HFFc6 (cell line): ENCODE results near the gene GRXCR2. TPM values are rescaled to one million over a fixed set of nuclear protein-coding genes. Genes with fewer than 3 reads are reported as not detected.
"Not testable (repeated sequence)": the region's sequence is repeated elsewhere in the genome, so short reads cannot be mapped to it uniquely, and the experiment has no call there.

Source experiments
- DNase-seq: peaks from one replicate; pipeline ENCODE4 v3.0.0-alpha.2; 2018
- H3K27ac Mint-ChIP-seq: 2 replicates; pipeline ENCODE4 v1.8.0; 2020; ENCODE audit warnings: mild to moderate bottlenecking, mixed read lengths
- H3K27me3 Mint-ChIP-seq: 2 replicates; pipeline ENCODE4 v1.8.0; 2021; ENCODE audit warnings: mild to moderate bottlenecking, moderate library complexity, mixed read lengths; ENCODE audit not compliant: insufficient read depth
- H3K36me3 Mint-ChIP-seq: 2 replicates; pipeline ENCODE4 v1.8.0; 2021; ENCODE audit warnings: low read depth, mixed read lengths
- H3K4me1 Mint-ChIP-seq: 2 replicates; pipeline ENCODE4 v1.8.0; 2020; ENCODE audit warnings: low read depth, mixed read lengths
- H3K4me3 Mint-ChIP-seq: 2 replicates; pipeline ENCODE4 v1.8.0; 2020; ENCODE audit warnings: mild to moderate bottlenecking, moderate library complexity, mixed read lengths
- H3K9me3 Mint-ChIP-seq: 2 replicates; pipeline ENCODE4 v1.8.0; 2020; ENCODE audit warnings: mild to moderate bottlenecking, mixed read lengths
- CTCF ChIP-seq: fragments of 200-600 bp; sonication (generic); IDR thresholded peaks from 2 replicates; pipeline ENCODE4 v1.5.0; 2021; ENCODE audit warnings: antibody characterized with exemption, mild to moderate bottlenecking
- total RNA-seq, 6 experiments: library from RNA; stranded (reverse); fragmentation: NEBNext Ultra II Directional; extraction: Animal tissue kit (Norgen Biotek cat#: 25700); gene quantifications; 2 replicates in 1 of 6; 3 replicates in 5 of 6; pipeline ENCODE4 v1.2.3, GENCODE V29; 2021

Gene GRXCR2
- total RNA-seq, 6 experiments from 2014 or later, result not detected

DNA sequence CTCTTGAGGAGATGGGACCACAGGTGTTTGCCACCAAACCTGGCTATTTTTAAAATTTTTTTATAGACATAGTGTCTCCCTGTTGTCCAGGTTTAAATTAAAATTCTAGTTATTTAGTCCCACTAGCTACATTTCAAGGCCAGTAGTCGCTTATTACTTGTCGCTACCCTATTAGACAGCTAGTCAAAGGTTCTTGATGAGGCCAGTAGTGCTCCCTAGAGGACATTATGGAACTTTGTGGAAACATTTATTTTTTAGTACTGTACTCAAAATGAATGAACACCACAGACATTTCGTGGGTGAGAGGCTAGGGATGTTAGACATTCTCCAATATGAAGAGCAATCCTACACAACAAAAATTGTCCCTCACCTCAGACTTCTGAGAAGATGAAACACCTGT is 14.4 kb upstream of the GRXCR2 start:
- H3K36me3 Mint-ChIP-seq, result 0 out of 2 replicates have a peak, but pooled peaks cover 6% of the 10 kb centered on the region

GRCh38 chr5:145874765-145875164 is 2.0 kb upstream of the GRXCR2 start:
- TF ChIP-seq CTCF, result no peak
- H3K36me3 Mint-ChIP-seq, result no peaks in the 10 kb centered on the region
- no peaks in the 10 kb centered on the region for H3K4me1 Mint-ChIP-seq
- peaks cover 9% of the 10 kb centered on the region; the same call in 1 of the 2 replicates for H3K9me3 Mint-ChIP-seq
- H3K4me3 Mint-ChIP-seq, result no peak overlapping the region
- peaks cover 31% of the 10 kb centered on the region for H3K27me3 Mint-ChIP-seq
- no peak overlapping the region for H3K27ac Mint-ChIP-seq
- DNase-seq, result no peak

More for the DNA sequence above, 14.4 kb upstream of the GRXCR2 start:
- H3K9me3 Mint-ChIP-seq, result peaks cover 6% of the 10 kb centered on the region; the same call in 1 of the 2 replicates
- TF ChIP-seq CTCF, result no peak
- 0 out of 2 replicates have a peak, but pooled peaks cover 5% of the 10 kb centered on the region for H3K4me1 Mint-ChIP-seq
- no peak overlapping the region for H3K4me3 Mint-ChIP-seq
- peaks cover 6% of the 10 kb centered on the region for H3K27me3 Mint-ChIP-seq
- H3K27ac Mint-ChIP-seq, result no peak overlapping the region
- DNase-seq, result no peak

- H3K9me3 Mint-ChIP-seq, result no peaks in the 10 kb centered on the region
- H3K27ac Mint-ChIP-seq, result no peak overlapping the region
- H3K4me1 Mint-ChIP-seq, result no peaks in the 10 kb centered on the region
- peaks cover 22% of the 10 kb centered on the region for H3K27me3 Mint-ChIP-seq
- no peaks in the 10 kb centered on the region for H3K36me3 Mint-ChIP-seq
- H3K4me3 Mint-ChIP-seq, result no peak overlapping the region
- no peak for TF ChIP-seq CTCF
- no peak for DNase-seq
These were observed 328 bp downstream of the GRXCR2 start for GRCh38 chr5:145872486-145872885.

DNA sequence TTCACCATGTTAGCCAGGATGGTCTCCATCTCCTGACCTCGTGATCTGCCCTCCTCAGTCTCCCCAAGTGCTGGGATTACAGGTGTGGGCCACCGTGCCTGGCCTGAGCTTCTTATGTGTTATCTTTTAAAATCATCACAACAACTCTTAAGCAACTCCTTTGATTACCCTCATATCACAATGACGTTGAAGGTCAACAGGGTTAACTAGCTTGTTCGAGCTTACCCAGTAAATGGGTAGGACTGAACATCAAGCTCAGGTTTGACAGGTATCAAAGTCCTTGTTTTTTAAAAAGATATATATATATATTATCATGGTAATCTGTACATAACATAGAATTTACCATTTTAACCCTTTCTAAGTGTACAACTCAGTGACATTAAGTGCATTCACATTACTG is 3.1 kb downstream of the GRXCR2 start:
- TF ChIP-seq CTCF, result no peak
- Mint-ChIP-seq H3K9me3 (no peaks in the 10 kb centered on the region), H3K27me3 (peaks cover 26% of the 10 kb centered on the region), H3K27ac (no peak overlapping the region), H3K36me3 (no peaks in the 10 kb centered on the region; the same call in 1 of the 2 replicates), H3K4me1 (no peaks in the 10 kb centered on the region), H3K4me3 (no peak overlapping the region)
- DNase-seq, result no peak

DNA sequence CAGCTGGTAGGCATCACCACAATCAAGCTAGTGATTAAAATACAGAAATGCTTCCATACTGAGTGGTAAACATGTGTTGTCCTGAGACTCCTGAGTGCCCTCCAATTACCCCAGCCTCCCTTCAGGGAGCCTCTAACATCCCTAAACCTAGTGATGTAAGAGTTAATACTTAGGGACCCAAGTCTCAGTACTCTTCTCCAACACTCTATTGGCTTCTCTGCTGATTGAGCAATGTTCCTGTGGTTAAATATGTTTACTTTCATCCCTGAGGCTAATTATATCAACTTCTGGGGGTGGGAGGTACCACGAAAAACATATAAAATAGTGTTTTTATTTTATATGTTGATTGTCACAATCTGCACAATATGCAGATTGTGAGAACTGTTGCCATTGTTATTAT is 5.0 kb downstream of the GRXCR2 start:
- Mint-ChIP-seq H3K36me3 (no peaks in the 10 kb centered on the region; the same call in 1 of the 2 replicates), H3K4me3 (no peak overlapping the region), H3K9me3 (no peaks in the 10 kb centered on the region; the same call in 1 of the 2 replicates), H3K27me3 (peaks cover 15% of the 10 kb centered on the region), H3K27ac (no peak overlapping the region), H3K4me1 (no peaks in the 10 kb centered on the region)
- no peak for DNase-seq
- no peak for TF ChIP-seq CTCF

- H3K4me3 Mint-ChIP-seq, H3K27ac Mint-ChIP-seq, H3K36me3 Mint-ChIP-seq, H3K9me3 Mint-ChIP-seq, H3K27me3 Mint-ChIP-seq, H3K4me1 Mint-ChIP-seq, DNase-seq: not testable (repeated sequence)
These were observed 8.4 kb downstream of the GRXCR2 start for GRCh38 chr5:145864432-145864831.
